ENCODE measurements around the gene ADGRD1.

ADGRD1 gene

DNA sequence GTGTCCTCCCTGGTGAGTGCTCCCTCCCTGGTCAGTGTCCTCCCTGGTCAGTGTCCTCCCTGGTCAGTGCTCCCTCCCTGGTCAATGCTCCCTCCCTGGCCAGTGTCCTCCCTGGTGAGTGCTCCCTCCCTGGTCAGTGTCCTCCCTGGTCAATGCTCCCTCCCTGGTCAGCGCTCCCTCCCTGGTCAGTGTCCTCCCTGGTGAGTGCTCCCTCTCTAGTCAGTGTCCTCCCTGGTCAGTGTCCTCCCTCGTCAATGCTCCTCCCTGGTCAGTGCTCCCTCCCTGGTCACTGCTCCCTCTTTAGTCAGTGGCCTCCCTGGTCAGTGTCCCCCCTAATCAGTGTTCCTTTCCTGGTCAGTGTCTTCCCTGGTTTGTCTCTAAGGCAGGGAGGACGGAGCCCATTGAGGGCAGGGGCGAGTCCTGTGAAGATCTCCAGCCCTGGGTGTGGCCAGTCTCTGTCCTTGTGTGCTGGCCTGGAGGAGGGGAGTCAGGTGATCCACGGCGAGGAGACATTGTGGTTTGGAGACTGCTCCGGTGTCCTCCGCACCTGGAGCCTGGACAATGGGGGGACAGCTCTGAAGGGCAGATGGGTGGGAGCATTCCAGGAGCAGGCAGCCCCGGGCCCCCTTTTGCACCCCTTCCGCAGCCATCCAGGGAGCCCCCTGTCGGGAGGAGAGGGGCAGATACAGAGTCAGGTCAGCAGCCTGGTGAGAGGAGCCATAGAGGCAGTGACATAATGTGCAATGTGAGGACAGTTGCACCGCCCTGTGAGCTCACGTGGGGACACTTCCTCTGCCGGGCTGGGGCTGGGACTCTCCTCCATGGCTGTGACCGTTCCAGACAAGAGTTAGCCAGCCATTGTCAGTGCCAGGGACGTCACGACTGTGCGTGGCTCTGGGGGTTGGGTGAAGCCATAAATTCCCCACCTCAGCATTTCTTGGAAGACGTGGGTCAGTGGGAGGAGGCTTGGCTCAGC, 93.4 kb downstream of the ADGRD1 start:
- no peak for DNase-seq

DNA sequence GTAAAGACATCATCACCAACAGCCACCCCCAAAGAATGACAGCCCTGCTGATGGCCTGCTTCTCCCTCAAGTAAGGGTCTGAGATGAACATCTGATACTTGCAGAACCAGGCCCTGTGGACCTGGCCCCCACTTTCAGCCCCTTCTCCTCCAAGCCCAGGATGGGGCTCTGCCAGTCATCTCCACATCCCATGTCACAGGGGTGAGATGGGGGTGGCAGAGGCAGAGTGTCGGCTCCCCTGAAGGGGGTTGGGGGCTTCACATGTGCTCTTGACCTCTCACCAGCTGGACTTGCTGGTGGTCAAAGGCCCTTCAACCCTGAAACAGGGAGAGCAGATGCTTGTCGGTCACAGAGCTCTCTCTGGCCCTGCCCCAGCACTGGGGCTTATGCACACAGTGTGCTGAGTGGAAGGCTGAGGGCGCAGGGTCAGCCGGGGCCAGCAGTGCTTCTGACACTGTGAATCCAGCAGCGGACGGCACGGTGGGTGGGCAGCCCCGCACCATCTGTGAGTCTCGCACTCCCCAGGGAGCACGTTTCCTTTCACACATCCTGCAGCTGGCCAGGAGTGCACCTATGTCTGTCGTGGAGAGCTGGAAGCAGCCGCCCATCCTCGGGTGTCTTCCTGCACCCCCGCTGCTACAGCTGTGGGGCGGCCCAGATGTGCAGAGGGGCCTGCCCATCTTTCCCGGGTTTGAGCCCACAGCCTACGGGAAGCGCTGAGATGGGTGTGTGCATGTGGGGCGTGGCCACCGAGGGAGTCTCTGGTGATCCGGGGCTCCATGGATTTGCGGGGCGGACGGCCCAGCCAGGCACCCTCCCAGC, 94.3 kb downstream of the ADGRD1 start:
- no peak for DNase-seq

- no peak for DNase-seq
These were observed 94.9 kb downstream of the ADGRD1 start for GRCh38 chr12:131048611-131048990.

DNA sequence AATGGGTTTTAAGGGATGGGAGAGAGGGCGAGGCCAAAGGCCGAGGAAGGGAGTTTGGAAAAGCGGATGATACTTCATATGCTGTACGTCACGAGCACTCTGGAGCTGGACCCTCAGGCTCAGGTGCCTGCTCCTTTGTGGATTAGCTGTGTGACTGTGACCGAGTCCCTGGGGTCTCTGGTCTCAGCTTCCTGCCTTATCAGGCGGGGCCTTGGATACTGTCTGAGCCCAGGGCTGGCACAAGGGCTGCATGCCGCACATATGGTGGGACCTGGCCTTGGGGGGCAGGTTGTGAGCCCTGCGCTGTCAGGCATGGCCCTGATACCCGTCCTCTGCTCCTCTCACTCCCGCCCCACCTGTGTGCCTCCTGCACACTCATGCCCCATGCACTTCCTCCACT, 95.3 kb downstream of the ADGRD1 start:
- DNase-seq = no peak

DNA sequence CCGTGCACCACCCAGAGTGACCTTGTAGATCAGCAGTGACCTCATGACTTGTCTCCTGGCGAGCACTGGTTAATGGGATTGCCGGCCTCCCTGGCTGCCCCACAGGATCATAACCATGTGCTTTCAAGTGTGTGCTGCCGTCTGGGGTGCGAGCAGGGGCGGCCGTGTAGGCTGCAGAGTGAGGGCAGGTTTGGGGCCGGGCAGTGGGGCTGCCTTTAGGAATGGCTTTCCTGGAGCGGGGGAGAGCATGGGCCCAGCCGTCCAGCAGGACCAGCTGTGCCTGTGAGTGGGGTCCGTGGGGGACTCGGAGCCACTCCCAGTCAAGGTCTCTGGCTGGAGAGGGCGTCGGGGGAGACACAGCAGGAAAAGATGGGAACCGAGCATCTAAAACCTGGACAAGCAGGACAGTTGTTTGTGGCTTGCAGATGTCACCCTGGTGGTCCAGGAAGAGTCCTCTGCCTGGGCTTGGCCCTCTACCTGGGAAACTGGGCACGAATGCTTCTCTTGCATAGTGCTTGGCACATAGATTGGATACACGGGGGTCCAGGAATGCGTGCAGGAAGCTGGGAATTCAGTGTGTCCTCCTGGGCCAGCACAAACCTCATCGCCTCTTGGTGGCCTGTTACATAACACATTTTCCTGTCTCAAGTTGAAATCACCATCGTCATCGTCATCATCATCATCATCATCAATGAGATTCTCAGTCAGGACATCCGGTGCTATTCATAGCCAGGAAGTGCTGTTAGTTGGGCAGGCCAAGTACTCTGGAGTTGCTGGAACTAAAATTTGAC, 96.0 kb downstream of the ADGRD1 start:
- DNase-seq = no peak

DNA sequence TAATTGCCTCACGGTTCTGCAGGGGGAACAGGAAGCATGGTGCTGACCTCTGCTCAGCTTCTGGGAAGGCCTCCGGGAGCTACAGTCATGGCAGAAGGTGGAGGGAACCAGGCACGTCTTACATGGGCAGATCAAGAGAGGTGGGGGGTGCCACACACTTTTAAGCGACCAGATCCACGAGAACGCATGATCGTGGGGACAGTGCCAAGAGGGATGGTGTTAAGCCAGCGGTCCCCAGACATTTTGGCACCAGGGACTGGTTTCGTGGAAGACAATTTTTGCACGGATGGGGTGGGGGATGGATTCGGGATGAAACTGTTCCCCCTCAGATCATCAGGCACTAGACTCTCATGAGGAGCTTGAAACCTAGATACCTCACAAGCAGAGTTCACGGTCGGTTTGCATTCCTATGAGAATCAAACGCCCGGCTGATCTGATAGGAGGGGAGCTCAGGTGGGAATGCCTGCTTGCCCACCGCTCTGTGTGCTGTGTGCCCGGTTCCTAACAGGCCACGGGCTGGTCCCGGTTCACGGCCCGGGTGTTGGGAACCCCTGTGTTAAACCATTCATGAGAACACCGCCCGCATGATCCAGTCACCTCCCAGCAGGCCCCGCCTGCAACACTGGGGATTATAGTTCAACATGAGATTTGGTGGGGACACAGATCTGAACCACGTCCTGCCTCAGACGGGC, 96.9 kb downstream of the ADGRD1 start:
- no peak for DNase-seq

DNA sequence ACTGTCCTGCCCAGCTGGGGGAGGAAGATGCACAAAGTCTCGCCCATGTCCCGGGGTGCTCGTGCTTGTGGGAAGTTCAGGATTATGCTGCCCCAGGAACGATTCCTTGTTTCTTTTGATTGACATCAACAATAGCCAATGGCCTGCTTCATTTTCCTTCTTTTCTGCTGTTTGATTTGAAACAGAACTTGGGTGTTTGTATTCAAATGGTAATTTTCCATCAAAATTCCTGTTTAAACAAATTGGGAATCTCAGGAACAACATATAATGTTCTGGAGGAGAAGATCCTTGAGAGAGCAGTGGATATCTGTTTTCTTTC, 97.4 kb downstream of the ADGRD1 start:
- DNase-seq = no peak

DNA sequence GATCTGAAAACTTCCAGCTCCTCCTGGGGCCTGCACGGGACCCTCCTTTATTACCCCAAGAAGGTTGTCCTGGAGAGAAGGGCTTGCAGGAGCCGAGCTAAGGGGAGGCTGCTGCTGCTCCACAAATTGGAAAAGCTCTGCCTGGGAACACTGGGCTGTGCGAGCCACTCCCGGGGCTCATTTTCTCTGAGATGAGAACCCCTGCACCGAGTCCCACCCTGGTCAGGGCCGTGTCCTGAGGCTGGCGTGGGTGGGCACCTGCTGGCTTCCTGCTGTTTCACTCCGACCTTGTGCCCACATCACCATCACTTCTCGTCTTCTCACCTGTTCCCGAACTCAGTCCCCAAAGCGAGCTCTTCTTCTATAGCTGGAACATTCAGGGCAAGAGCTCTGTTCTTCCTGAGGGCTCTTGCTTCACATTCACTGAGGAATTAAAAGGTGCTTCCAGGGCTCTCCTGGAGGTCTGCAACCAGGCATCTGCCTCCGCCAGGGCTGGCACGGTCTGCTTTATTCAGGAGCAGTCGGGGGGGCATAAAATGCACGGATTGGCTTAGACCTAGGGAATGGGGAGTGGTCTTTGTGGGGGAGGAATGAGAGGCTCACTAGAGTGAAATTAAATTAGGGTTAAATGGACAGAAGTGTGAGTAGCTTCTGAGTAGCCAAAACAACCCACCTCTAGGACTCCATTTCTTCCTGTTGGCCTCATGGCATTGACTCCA, 98.5 kb downstream of the ADGRD1 start:
- DNase-seq = no peak

DNA sequence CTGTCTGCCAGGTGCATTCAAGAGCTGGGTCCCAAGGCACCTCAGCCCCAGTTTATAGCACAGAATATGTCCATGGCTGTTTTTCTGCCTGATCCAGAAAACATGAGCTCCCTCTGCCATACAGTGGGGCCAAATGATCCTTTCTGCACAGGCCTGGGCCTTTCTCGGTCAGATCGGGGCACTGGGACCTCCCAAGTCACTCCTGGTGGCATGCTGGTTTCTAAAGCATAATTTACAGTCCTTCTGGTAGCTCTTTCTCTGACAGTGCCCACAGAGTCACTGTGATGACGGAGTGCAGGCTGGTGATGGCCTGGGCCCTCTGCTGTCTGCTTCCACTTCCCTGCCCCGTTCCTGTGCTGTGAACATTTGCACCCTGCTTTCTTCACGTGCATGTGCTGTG, 99.2 kb downstream of the ADGRD1 start:
- no peak for DNase-seq

DNA sequence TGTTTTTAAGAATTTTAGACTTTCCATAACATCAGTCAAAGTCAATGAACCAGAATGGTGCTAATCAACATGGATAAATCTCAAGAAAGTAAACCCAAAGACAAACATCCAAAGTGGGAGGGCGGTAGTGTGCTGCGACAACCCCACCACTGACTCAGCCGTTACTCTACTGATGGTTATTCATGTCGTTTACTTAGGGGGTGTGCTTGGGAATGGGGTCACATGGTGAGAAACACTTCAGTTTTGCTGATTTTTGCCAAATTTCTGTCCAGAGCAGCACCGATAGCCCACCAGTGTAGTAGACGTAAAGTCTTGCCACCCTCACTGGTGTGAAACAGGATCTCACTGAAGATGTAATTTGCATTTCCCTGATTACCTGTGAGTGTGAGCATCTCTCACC, 99.9 kb downstream of the ADGRD1 start:
- no peak for DNase-seq

GRCh38 chr12:131054345-131055092, 100.8 kb downstream of the ADGRD1 start:
- no peak for DNase-seq

DNA sequence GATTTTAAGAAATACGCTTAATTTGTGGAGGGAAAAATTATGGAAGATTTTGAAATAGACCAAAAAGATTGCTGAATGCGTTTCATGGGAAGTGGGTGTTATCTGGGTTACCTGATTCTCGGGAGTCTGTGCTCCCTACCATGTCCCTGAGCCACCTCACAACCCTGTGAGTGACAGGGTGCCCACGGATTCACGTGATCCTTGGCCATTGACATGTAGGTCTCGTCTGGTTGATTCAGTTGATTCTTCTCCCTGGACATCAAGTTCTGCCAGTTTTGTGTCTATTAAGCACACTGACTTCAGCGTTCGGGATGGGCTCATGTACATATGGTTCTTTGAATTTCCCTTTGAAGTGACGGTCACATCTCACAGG, 101.4 kb downstream of the ADGRD1 start:
- DNase-seq = no peak

DNA sequence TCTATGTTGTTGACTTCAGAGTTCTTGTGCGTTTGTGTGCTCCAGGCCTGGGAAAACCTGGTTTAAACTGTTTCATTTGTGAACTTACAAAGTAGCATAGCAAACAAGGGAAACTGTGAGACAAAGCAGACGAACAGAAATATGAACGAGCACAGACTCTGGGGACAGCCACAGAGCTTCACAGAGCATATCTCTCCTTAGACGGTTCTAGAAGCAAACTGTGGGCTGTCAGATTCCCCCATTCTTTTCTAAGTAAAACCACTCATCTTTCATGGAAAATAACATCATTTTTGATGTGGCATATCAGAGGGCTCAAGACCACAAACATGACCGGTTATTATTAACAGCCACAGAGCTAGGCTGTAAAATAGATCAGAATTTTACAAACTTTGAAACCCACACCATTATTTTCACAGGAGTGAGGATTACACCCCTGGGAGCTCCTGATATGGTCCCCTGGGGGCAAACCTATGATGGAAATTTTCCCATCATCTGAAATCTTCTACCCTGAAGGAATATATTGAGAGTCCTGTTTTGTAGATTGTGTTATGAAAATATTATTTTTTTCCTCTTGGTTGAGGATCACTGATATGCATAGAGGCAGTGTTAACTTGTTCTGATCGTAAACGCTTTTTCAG, 102.0 kb downstream of the ADGRD1 start:
- no peak for DNase-seq

- no peak for DNase-seq
These were observed 102.9 kb downstream of the ADGRD1 start for GRCh38 chr12:131056626-131057025.

DNA sequence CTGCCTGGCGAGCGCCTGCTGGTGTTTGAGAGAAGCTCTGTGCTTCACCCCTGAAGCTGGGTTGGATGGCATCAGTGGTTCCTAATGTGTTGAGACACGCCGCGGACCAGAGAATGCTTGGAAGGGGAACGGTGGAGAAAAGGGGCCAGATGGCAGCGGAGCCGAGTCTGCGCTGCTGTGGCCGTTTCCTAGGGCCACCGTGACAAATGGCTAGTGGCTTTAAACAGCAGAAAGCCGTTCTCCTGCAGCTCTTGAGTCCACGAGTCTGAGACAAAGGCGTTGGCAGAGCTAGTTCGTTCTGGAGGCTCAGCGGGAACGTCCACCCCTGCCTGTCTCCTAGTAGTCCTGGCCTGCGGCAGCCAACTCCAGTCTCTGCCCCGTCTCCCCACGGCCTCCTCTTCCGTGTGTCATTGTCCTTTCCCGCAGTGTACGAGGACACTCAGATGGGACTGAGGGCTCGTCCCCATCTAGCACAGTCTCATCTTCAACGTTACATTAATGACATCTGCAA, 103.6 kb downstream of the ADGRD1 start:
- DNase-seq = no peak

DNA sequence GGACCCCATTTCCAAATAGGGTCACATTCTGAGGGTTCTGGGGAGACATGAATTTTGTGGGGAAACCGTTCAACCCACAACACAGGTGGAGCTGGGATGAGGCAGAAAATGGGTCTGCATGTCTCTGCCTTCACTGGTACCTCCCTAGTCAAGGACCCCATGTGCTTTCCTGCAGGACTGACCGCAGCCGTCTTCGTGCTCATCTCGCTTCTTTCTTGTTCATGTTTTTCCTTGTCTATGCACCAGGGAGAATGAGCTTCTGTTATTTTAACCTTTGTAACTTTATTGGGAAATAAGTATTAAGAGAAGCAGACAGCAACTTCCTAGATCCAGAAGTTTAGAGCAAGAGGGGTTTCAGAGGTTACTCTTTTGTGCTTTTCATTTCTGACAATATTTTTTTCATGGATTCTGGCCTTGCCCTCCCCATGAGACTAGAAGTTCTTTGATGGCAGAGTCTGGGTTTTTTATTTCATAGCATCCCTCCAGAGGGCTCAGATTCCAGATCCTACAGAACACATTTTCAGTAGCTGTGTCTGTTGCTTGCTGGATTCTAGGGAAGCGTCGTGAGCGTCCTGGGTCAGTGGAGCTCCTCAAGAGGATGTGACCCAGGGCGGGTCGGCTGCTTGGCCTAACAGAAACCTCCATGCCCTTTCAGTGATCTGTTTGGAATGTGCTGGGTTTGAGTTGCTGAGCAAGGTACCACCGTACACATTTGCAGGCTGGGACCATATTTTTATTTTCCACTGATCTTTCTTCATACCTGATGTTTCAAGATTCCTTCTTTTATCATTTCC, 104.2 kb downstream of the ADGRD1 start:
- DNase-seq = no peak

DNA sequence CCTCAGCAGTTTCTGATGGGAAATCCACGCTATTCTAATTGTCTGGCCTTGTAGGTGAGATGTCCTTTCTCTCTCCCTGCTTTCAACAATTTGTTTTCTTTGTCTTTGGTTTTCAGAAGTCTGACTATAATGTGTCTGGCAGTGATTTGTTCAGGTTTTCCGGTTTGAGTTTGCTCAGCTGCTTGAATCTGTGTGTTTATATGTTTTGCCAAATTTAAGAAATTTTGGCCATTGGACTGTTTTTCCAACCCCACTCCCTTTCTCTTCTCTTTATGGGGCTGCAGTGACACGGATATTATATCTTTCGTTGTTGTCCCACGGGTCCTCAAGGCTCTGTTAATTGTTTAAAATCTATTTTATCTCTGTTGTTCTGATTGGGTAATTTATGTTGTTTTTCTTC, 105.0 kb downstream of the ADGRD1 start:
- DNase-seq = no peak

DNA sequence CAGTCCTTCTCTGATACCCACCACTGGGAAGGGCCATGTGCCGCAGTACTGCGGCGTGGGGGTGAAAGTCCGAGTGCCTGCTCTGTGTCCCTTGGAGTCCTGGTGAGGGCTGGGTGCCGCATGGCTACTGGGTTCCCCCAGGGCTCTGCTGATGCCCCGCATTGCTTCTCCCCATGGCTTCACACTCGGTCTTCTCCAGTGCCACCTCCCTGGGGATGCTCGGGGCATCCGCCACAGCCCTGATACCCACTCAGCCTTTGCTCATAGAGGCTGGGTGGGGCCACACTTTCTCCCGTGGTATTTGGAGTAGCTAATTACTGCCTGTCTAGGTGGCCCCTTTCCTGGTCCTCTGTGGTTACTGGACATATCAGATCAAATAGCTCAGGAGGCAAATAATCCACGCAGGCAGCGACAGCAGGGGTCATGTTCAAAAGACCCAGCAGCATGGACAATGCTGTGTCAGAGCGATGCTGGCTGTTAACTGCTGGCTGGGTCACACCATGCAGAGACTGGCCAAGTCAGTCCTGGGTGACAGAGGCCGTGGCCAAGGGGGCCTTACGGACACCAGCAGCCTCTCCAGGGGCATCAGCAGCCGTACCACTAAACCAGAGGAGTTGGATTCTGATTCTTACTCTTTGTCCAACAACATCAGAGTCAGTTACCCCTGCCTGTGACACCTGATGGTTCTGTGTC, 106.5 kb downstream of the ADGRD1 start:
- DNase-seq = no peak
